ENCODE results near the gene BID.
"Not testable (repeated sequence)": the region's sequence is repeated elsewhere in the genome, so short reads cannot be mapped to it uniquely, and the experiment has no call there.

The BID gene

GRCh38 chr22:17769013-17769715 is 5.1 kb downstream of the BID start:
- DNase-seq (ENCODE audit: low read depth), result no peak

- DNase-seq (ENCODE audit: low read depth), result no peak
These were observed 6.8 kb downstream of the BID start for GRCh38 chr22:17767233-17768065.

GRCh38 chr22:17764852-17765251 is 9.4 kb downstream of the BID start:
- not testable (repeated sequence) for DNase-seq (ENCODE audit: low read depth)

- DNase-seq (ENCODE audit: low read depth), result no peak
These were observed 10.2 kb downstream of the BID start for GRCh38 chr22:17764036-17764435.

GRCh38 chr22:17763442-17763841 is 10.8 kb downstream of the BID start:
- DNase-seq (ENCODE audit: low read depth), result not testable (repeated sequence)

GRCh38 chr22:17761138-17761488 is 13.2 kb downstream of the BID start:
- no peak for DNase-seq (ENCODE audit: low read depth)

- no peak for DNase-seq (ENCODE audit: low read depth)
These were observed 19.9 kb downstream of the BID start for GRCh38 chr22:17754233-17754925.

- no peak for DNase-seq (ENCODE audit: low read depth)
These were observed 20.8 kb downstream of the BID start for GRCh38 chr22:17753401-17753989.

- no peak for DNase-seq (ENCODE audit: low read depth)
These were observed 22.7 kb downstream of the BID start for GRCh38 chr22:17751596-17751995.

GRCh38 chr22:17749605-17750395 is 24.5 kb downstream of the BID start:
- DNase-seq (ENCODE audit: low read depth), result no peak

- DNase-seq (ENCODE audit: low read depth), result no peak
These were observed 25.5 kb downstream of the BID start for GRCh38 chr22:17748555-17749353.

GRCh38 chr22:17746916-17747315 is 27.4 kb downstream of the BID start:
- DNase-seq (ENCODE audit: low read depth), result no peak

- no peak for DNase-seq (ENCODE audit: low read depth)
These were observed 29.8 kb downstream of the BID start for GRCh38 chr22:17744430-17744829.

- DNase-seq (ENCODE audit: low read depth), result no peak
These were observed 30.4 kb downstream of the BID start for GRCh38 chr22:17743661-17744411.

GRCh38 chr22:17742527-17742902 is 31.8 kb downstream of the BID start:
- DNase-seq (ENCODE audit: low read depth), result peak; percentile 18

- no peak for DNase-seq (ENCODE audit: low read depth)
These were observed 32.3 kb downstream of the BID start for GRCh38 chr22:17741866-17742526.

- DNase-seq (ENCODE audit: low read depth), result no peak
These were observed 34.9 kb downstream of the BID start for GRCh38 chr22:17739196-17739975.

GRCh38 chr22:17738386-17739128 is 35.7 kb downstream of the BID start:
- DNase-seq (ENCODE audit: low read depth), result no peak
